ENCODE measurements around the gene KCTD20.

KCTD20 gene

DNA sequence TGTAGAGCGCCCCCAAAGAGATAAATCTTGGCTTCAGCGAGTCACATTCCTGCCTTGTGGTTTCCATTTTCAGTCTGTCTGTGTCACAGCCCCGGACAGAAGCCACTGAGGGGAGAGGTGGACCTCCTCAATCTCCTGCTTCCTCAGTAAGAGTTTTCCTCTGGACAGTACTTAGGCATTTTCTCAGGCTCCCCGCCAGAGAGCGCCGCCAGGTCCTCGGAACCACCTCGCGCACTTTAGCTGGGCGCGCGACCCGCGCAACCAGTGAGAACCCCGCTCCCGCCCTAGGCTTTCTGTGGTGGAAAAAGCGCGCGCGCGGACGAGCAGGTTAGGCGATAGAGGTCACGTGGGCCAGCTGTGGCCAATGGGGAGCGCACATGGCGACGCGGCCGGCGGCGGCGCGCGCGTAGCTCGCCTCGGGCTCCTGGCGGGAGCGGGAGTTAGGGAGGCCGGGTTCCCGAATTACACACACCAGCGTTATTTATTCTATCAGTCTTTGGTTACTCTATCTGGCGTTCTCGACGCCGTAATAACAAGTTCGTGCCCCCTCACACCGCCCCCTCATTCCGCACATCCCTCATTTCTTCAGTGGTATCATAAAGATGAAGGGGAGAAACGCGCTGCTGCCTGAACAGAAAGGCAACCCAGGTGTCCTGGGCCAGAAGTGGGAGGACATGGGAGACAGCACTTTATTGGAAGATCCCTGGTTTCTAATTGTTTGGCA, 19.5 kb upstream of the KCTD20 start:
- Histone ChIP-seq H3K4me1 (ENCODE audit: control insufficient read depth, insufficient read depth, low read length) (peaks cover 3% of the 10 kb centered on the region), H3K9me3 (ENCODE audit: control insufficient read depth, low read length) (no peaks in the 10 kb centered on the region), H3K27me3 (ENCODE audit: control insufficient read depth, insufficient read depth, low read length, poor library complexity, severe bottlenecking) (no peaks in the 10 kb centered on the region), H3K4me3 (ENCODE audit: insufficient read depth, low read depth, low read length) (peak overlapping the region; percentile 39), H3K27ac (ENCODE audit: insufficient read depth, low read depth, low read length, poor library complexity, severe bottlenecking) (peak overlapping the region; percentile 46), H3K36me3 (ENCODE audit: control insufficient read depth, insufficient read depth, low read length) (no peaks in the 10 kb centered on the region)
- 3 to 4% methylated on average over 51 of the region's 51 CpGs for WGBS, 2 experiments

DNA sequence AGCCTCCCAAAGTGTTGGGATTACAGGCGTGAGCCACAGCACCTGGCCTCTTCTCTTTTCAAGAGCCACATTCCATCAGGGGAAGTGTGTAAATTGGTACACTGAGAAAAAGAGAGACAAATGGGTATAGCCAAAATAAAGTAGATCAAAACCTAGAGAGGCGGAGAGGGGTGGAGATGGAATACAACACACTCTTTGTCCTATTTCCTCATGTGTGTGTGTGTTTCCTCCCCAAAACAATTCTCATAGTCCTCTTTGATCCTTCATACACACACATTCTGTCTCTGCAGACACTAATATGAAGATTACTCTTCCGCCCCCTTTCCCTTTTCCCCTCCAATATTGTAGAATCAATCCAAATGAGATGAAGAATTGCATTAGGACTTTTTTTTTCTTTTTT, 16.2 kb upstream of the KCTD20 start:
- Histone ChIP-seq H3K27me3 (ENCODE audit: control insufficient read depth, insufficient read depth, low read length, poor library complexity, severe bottlenecking) (no peaks in the 10 kb centered on the region), H3K36me3 (ENCODE audit: control insufficient read depth, insufficient read depth, low read length) (no peaks in the 10 kb centered on the region), H3K27ac (ENCODE audit: insufficient read depth, low read depth, low read length, poor library complexity, severe bottlenecking) (no peak overlapping the region), H3K9me3 (ENCODE audit: control insufficient read depth, low read length) (no peaks in the 10 kb centered on the region), H3K4me1 (ENCODE audit: control insufficient read depth, insufficient read depth, low read length) (peaks cover 3% of the 10 kb centered on the region), H3K4me3 (ENCODE audit: insufficient read depth, low read depth, low read length) (no peak overlapping the region)
- WGBS, 2 experiments: 89 to 91% methylated on average over 2 to 3 of the region's 3 CpGs

DNA sequence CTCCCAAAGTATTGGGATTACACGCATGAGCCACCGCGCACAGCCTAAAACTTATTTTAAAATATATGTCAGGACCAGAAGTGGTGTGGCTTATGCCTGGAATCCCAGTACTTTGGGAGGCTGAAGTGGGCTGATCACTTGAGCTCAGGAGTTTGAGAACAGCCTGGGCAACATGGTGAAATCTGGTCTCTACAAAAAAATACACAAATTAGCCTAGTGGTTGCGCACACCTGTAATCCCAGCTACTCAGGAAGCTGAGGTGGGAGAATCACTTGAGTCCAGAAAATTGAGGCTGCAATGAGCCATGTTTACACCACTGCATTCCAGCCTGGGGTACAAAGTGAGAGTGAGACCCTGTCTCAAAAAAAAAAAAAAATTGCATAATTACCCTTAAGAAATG, 13.9 kb upstream of the KCTD20 start:
- Histone ChIP-seq H3K27me3 (ENCODE audit: control insufficient read depth, insufficient read depth, low read length, poor library complexity, severe bottlenecking) (no peaks in the 10 kb centered on the region), H3K4me3 (ENCODE audit: insufficient read depth, low read depth, low read length) (no peak overlapping the region), H3K4me1 (ENCODE audit: control insufficient read depth, insufficient read depth, low read length) (no peaks in the 10 kb centered on the region), H3K27ac (ENCODE audit: insufficient read depth, low read depth, low read length, poor library complexity, severe bottlenecking) (no peak overlapping the region), H3K9me3 (ENCODE audit: control insufficient read depth, low read length) (no peaks in the 10 kb centered on the region), H3K36me3 (ENCODE audit: control insufficient read depth, insufficient read depth, low read length) (no peaks in the 10 kb centered on the region)
- WGBS, 2 experiments: 98 to 99% methylated on average over 4 of the region's 4 CpGs

DNA sequence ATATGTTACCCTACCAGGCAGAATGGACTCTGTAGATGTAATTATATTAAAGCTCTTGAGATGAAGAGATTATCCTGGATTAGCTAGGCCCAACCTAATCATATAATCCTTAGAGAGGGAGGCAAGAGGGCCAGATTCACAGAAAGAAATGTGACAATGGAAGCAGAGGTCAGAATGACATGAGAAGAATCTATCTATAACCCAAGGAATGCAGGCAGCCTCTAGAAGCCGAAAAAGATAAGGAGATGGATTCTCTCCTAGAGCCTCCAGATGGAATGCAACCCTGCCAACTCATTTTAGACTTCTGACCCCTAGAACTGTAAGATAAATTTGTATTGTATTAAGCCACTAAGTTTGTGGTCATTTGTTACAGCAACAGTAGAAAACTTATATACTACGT, 12.4 kb upstream of the KCTD20 start:
- Histone ChIP-seq H3K9me3 (ENCODE audit: control insufficient read depth, low read length) (no peaks in the 10 kb centered on the region), H3K27me3 (ENCODE audit: control insufficient read depth, insufficient read depth, low read length, poor library complexity, severe bottlenecking) (no peaks in the 10 kb centered on the region), H3K36me3 (ENCODE audit: control insufficient read depth, insufficient read depth, low read length) (no peaks in the 10 kb centered on the region), H3K4me1 (ENCODE audit: control insufficient read depth, insufficient read depth, low read length) (no peaks in the 10 kb centered on the region), H3K4me3 (ENCODE audit: insufficient read depth, low read depth, low read length) (no peak overlapping the region), H3K27ac (ENCODE audit: insufficient read depth, low read depth, low read length, poor library complexity, severe bottlenecking) (no peak overlapping the region)
- WGBS, 2 experiments: 86 to 89% methylated on average over 2 of the region's 2 CpGs

DNA sequence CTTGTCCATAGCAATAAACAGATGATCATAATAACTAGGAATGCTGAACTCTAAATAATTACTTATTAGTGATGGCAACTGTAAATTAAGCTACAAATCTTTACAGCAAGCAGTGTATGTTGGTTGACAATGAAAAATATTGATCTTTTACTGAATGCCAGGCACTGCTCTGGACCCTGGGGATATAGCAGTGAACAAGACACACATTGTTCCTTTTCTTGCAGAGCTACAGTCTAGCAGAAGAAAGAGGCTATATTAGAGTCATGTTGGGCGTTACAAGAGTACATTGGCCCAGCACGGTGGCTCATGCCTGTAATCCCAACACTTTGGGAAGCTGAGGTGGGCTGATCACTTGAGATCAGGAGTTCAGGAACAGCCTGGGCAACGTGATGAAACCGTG, 11.6 kb upstream of the KCTD20 start:
- Histone ChIP-seq H3K4me3 (ENCODE audit: insufficient read depth, low read depth, low read length) (no peak overlapping the region), H3K36me3 (ENCODE audit: control insufficient read depth, insufficient read depth, low read length) (no peaks in the 10 kb centered on the region), H3K27ac (ENCODE audit: insufficient read depth, low read depth, low read length, poor library complexity, severe bottlenecking) (no peak overlapping the region), H3K27me3 (ENCODE audit: control insufficient read depth, insufficient read depth, low read length, poor library complexity, severe bottlenecking) (no peaks in the 10 kb centered on the region), H3K4me1 (ENCODE audit: control insufficient read depth, insufficient read depth, low read length) (no peaks in the 10 kb centered on the region), H3K9me3 (ENCODE audit: control insufficient read depth, low read length) (no peaks in the 10 kb centered on the region)
- 88 to 90% methylated on average over 4 of the region's 4 CpGs for WGBS, 2 experiments

DNA sequence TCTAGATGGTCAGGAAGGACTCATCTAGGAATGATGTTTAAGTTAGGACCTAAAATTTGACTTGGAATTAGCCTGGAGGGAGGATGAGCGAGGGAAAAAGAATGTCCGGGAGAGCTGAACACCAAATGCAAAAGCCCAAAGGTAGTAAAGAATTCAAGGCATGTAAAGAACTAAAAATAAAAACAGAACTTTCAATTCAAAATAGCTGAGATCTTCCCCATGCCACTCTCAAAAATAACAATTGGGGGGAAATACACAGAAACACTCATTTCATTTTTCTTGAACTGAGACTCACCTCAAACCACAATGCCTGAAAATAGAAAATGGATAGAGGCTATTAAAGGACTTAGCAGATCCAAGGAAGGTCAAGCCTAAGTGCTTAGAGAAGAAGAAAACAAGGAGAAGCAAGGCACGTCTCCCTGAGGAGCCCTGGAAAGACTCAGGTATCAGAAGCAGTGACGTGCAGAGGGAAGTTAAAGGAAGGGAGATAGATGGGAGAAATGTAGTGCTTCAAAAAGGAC, 10.6 kb upstream of the KCTD20 start:
- no peaks in the 10 kb centered on the region for H3K4me1 ChIP-seq (ENCODE audit: control insufficient read depth, insufficient read depth, low read length)
- H3K4me3 ChIP-seq (ENCODE audit: insufficient read depth, low read depth, low read length): no peak overlapping the region
- 90 to 94% methylated on average over 4 of the region's 4 CpGs for WGBS, 2 experiments
- H3K27ac ChIP-seq (ENCODE audit: insufficient read depth, low read depth, low read length, poor library complexity, severe bottlenecking): no peak overlapping the region
- no peaks in the 10 kb centered on the region for H3K9me3 ChIP-seq (ENCODE audit: control insufficient read depth, low read length)
- no peaks in the 10 kb centered on the region for H3K27me3 ChIP-seq (ENCODE audit: control insufficient read depth, insufficient read depth, low read length, poor library complexity, severe bottlenecking)
- no peaks in the 10 kb centered on the region for H3K36me3 ChIP-seq (ENCODE audit: control insufficient read depth, insufficient read depth, low read length)

DNA sequence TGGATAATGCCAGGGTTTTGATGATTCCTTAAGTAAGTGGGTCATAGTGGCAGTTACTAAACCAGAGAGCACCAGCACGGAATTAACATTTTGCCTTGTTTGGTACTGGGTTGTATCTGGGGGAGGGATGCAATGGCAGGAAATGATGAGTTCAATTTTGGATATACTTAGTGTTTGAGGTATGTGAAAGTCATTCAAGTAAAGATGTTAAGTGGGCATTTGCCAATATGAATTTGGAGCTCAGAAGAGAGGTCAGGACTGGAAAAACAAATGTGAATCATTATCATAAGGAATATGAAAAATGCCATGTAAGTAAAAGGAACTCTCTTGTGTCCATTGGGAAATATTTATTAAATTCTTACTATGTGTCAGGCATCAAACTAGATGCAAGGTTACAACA, 6.3 kb upstream of the KCTD20 start:
- no peaks in the 10 kb centered on the region for H3K4me1 ChIP-seq (ENCODE audit: control insufficient read depth, insufficient read depth, low read length)
- no peaks in the 10 kb centered on the region for H3K36me3 ChIP-seq (ENCODE audit: control insufficient read depth, insufficient read depth, low read length)
- 87 to 98% methylated on average over 1 of the region's 1 CpG for WGBS, 2 experiments
- no peak overlapping the region for H3K27ac ChIP-seq (ENCODE audit: insufficient read depth, low read depth, low read length, poor library complexity, severe bottlenecking)
- H3K27me3 ChIP-seq (ENCODE audit: control insufficient read depth, insufficient read depth, low read length, poor library complexity, severe bottlenecking): no peaks in the 10 kb centered on the region
- no peaks in the 10 kb centered on the region for H3K9me3 ChIP-seq (ENCODE audit: control insufficient read depth, low read length)
- no peak overlapping the region for H3K4me3 ChIP-seq (ENCODE audit: insufficient read depth, low read depth, low read length)

DNA sequence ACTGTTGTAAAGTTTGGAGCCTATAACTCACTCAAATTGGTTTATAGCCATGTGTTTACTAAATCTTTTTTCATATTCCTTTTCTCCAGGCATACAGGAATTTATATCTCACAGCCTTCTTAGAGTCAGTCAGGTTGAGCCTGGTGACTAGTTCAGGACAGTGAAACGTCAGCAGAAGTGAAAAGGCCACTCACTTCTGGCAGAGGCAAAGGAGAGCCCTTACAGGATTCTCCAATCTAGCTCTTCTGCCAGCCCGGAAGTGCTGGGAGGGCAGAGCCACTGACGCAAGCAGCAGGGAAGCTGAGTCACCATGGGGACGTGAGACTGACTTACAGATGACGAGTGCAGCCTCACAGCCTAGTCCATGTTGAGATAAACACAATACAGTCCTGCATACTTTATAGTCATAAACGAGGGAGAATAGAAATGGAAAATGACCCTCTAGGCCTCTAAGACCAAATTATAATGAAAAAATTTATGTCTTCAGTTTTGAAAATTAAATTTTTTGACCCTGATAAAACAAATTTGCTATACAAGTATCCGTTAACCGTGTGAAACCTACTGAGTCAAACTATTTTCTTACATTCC, 1.4 kb upstream of the KCTD20 start:
- H3K4me3 ChIP-seq (ENCODE audit: insufficient read depth, low read depth, low read length): no peak overlapping the region
- H3K4me1 ChIP-seq (ENCODE audit: control insufficient read depth, insufficient read depth, low read length): no peaks in the 10 kb centered on the region
- H3K27ac ChIP-seq (ENCODE audit: insufficient read depth, low read depth, low read length, poor library complexity, severe bottlenecking): peak overlapping the region; percentile 18
- WGBS, 2 experiments: 29 to 35% methylated on average over 7 to 8 of the region's 8 CpGs
- no peaks in the 10 kb centered on the region for H3K9me3 ChIP-seq (ENCODE audit: control insufficient read depth, low read length)
- no peaks in the 10 kb centered on the region for H3K36me3 ChIP-seq (ENCODE audit: control insufficient read depth, insufficient read depth, low read length)
- H3K27me3 ChIP-seq (ENCODE audit: control insufficient read depth, insufficient read depth, low read length, poor library complexity, severe bottlenecking): no peaks in the 10 kb centered on the region

DNA sequence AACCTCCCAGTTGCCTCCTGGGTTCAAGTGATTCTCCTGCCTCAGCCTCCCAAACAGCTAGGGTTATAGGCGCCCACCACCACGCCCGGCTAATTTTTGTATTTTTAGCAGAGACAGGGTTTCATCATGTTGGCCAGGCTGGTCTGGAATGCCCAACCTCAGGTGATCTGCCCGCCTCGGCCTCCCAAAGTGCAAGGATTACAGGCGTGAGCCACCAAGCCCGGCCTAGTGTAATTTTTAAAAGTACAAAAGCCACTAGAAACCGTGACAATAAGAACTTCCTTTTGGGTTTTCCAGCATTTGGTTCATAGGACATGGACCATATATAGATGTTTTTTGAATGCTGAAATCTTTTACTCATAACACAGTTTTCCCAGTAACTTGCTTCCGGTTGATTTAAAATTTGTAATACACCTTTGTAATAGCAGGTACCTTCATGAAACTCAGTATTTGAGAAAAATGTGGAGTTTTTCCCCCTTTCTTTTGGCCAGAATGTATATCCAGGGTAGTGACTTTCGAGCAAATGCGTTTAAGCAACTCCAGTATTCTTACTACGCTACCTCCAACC, 613 bp upstream of the KCTD20 start:
- Histone ChIP-seq H3K4me3 (ENCODE audit: insufficient read depth, low read depth, low read length) (peak overlapping the region; percentile 84), H3K27me3 (ENCODE audit: control insufficient read depth, insufficient read depth, low read length, poor library complexity, severe bottlenecking) (no peaks in the 10 kb centered on the region), H3K4me1 (ENCODE audit: control insufficient read depth, insufficient read depth, low read length) (no peaks in the 10 kb centered on the region), H3K36me3 (ENCODE audit: control insufficient read depth, insufficient read depth, low read length) (no peaks in the 10 kb centered on the region), H3K9me3 (ENCODE audit: control insufficient read depth, low read length) (no peaks in the 10 kb centered on the region), H3K27ac (ENCODE audit: insufficient read depth, low read depth, low read length, poor library complexity, severe bottlenecking) (no peak overlapping the region)
- WGBS, 2 experiments: 78 to 79% methylated on average over 11 to 12 of the region's 12 CpGs
